PC-9 (cell line): ENCODE results near the gene CEP20. TPM values are rescaled to one million over a fixed set of nuclear protein-coding genes. Genes with fewer than 3 reads are reported as not detected.

Source experiments
- BruUV-seq: library from RNA; stranded (reverse); fragments of 400-500 nt; replicated peaks from 2 replicates; lab custom pipeline; 2021; lab: Mats Ljungman, UMichigan
- CTCF ChIA-PET: fragments of 300-600 bp; sonication (Branson Sonifier 250); formaldehyde crosslinking; loops from one replicate; lab custom pipeline; 2022; ENCODE audit warnings: antibody characterized with exemption; lab: Charles Lee
- POLR2A ChIA-PET: fragments of 300-600 bp; sonication (Branson Sonifier 250); formaldehyde crosslinking; loops from one replicate; lab custom pipeline; 2022; ENCODE audit warnings: antibody characterized with exemption; ENCODE audit not compliant: unreplicated experiment; lab: Charles Lee
- DNase-seq, 2 experiments: peaks; one replicate each; pipeline versions ENCODE4 v3.0.0 to v3.0.0-alpha.2; 2015 to 2022; ENCODE audit warnings: mixed read lengths in 1 of 2
- H2AFZ ChIP-seq: fragments of 200-600 bp; sonication (generic); 2 replicates; pipeline ENCODE4 v1.8.1; 2017; ENCODE audit warnings: antibody characterized with exemption
- H3F3A ChIP-seq: fragments of 200-600 bp; sonication (generic); 2 replicates; pipeline ENCODE4 v1.8.1; 2017; ENCODE audit warnings: antibody characterized with exemption, mild to moderate bottlenecking, low read depth; ENCODE audit not compliant: insufficient read depth
- H3K27ac ChIP-seq: fragments of 200-600 bp; sonication (generic); 2 replicates; pipeline ENCODE4 v1.6.1; 2016; ENCODE audit warnings: mixed run types
- H3K27me3 ChIP-seq: fragments of 200-600 bp; sonication (generic); 2 replicates; pipeline ENCODE4 v1.6.1; 2016; ENCODE audit warnings: low read depth, mixed run types; ENCODE audit not compliant: insufficient read depth
- H3K36me3 ChIP-seq: fragments of 200-600 bp; sonication (generic); 2 replicates; pipeline ENCODE4 v1.6.1; 2016; ENCODE audit warnings: low read depth, mixed run types
- H3K4me1 ChIP-seq: fragments of 200-600 bp; sonication (generic); replicated peaks from 2 replicates; pipeline ENCODE4 v1.6.1; 2016; ENCODE audit warnings: mixed run types; ENCODE audit not compliant: insufficient read depth
- H3K4me2 ChIP-seq: fragments of 200-600 bp; sonication (generic); 2 replicates; pipeline ENCODE4 v1.6.1; 2017; ENCODE audit warnings: mixed run types
- H3K4me3 ChIP-seq: fragments of 200-600 bp; sonication (generic); 2 replicates; pipeline ENCODE4 v1.6.1; 2016; ENCODE audit warnings: mixed run types
- H3K79me2 ChIP-seq: fragments of 200-600 bp; sonication (generic); 2 replicates; pipeline ENCODE4 v1.6.1; 2017; ENCODE audit warnings: low read depth, mixed run types
- H3K9me2 ChIP-seq: fragments of 200-600 bp; sonication (generic); 2 replicates; pipeline ENCODE4 v1.8.1; 2017; ENCODE audit warnings: mild to moderate bottlenecking; ENCODE audit not compliant: insufficient read depth
- H3K9me3 ChIP-seq: fragments of 200-600 bp; sonication (generic); 2 replicates; pipeline ENCODE4 v1.8.1; 2016; ENCODE audit warnings: low read depth; ENCODE audit not compliant: insufficient read depth
- H4K20me1 ChIP-seq: fragments of 200-600 bp; sonication (generic); 2 replicates; pipeline ENCODE4 v1.8.1; 2017; ENCODE audit not compliant: insufficient read depth
- CTCF ChIP-seq: fragments of 200-600 bp; sonication (generic); conservative IDR thresholded peaks from 2 replicates; pipeline ENCODE4 v1.6.1; 2017; ENCODE audit warnings: mixed run types, antibody characterized with exemption, mild to moderate bottlenecking, moderate library complexity
- EZH2 ChIP-seq: fragments of 200-600 bp; sonication (generic); IDR thresholded peaks from 2 replicates; pipeline ENCODE4 v1.8.0; 2017; ENCODE audit warnings: antibody characterized with exemption, low read depth
- intact Hi-C: fragments of 100-400 bp; cut with micrococcal nuclease; formaldehyde crosslinking; loops from one replicate; pipeline ENCODE4 v1.10.0; 2022; ENCODE audit not compliant: unreplicated experiment
- total RNA-seq: library from RNA; stranded (reverse); gene quantifications from 2 replicates; pipeline ENCODE4 v1.2.3, GENCODE V29; 2021

CEP20 gene
- total RNA-seq, 1 experiment from 2014 or later = 125 TPM

GRCh38 chr16:15834502-15834901, 53.9 kb downstream of the CEP20 start:
- Histone ChIP-seq H3K4me2 (no peak overlapping the region), H3F3A (no peaks in the 10 kb centered on the region), H4K20me1 (no peaks in the 10 kb centered on the region), H3K9me2 (no peaks in the 10 kb centered on the region), H3K4me3 (no peak overlapping the region), H3K4me1 (no peaks in the 10 kb centered on the region), H3K9me3 (no peaks in the 10 kb centered on the region), H3K36me3 (no peaks in the 10 kb centered on the region), H3K27ac (no peak overlapping the region), H3K27me3 (no peaks in the 10 kb centered on the region), H3K79me2 (no peaks in the 10 kb centered on the region), H2AFZ (no peak overlapping the region)
- BruUV-seq = no TSS peak
- no peak for TF ChIP-seq EZH2
- no peak for TF ChIP-seq CTCF
- DNase-seq = no peak
- CTCF ChIA-PET = no interaction called here
- POLR2A ChIA-PET = no interaction called here
- intact Hi-C loops = no loop called here

DNA sequence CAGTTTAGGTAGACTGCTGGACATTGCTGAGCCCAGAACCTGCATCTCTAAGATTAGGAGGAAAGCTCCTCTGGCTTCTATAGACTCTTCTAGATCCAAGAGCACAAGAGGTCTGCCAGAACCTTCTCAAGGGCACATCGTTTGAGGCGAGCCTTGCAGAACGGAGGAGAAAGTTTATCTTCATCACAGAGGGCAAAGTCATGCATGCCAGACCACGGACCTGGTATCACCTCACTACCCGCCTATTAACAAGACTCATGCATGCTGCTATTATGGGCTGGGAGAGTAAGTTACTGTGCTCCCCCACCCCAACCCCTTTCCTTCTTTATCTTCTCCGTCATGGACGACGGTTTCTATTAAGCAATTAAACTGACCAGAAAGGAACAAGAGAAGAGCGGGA, 54.9 kb downstream of the CEP20 start:
- H3K9me2 ChIP-seq = no peaks in the 10 kb centered on the region
- ChIA-PET POLR2A (no interaction called here), CTCF (no interaction called here)
- no peaks in the 10 kb centered on the region for H3F3A ChIP-seq
- no peak overlapping the region for H3K4me2 ChIP-seq
- no TSS peak for BruUV-seq
- no peak overlapping the region for H3K27ac ChIP-seq
- H3K4me1 ChIP-seq = no peaks in the 10 kb centered on the region
- H3K36me3 ChIP-seq = no peaks in the 10 kb centered on the region
- no peak overlapping the region for H2AFZ ChIP-seq
- TF ChIP-seq EZH2 (no peak), CTCF (no peak)
- H3K9me3 ChIP-seq = no peaks in the 10 kb centered on the region
- H4K20me1 ChIP-seq = no peaks in the 10 kb centered on the region
- intact Hi-C loops = no loop called here
- no peaks in the 10 kb centered on the region for H3K79me2 ChIP-seq
- no peak overlapping the region for H3K4me3 ChIP-seq
- no peaks in the 10 kb centered on the region for H3K27me3 ChIP-seq
- DNase-seq = no peak

DNA sequence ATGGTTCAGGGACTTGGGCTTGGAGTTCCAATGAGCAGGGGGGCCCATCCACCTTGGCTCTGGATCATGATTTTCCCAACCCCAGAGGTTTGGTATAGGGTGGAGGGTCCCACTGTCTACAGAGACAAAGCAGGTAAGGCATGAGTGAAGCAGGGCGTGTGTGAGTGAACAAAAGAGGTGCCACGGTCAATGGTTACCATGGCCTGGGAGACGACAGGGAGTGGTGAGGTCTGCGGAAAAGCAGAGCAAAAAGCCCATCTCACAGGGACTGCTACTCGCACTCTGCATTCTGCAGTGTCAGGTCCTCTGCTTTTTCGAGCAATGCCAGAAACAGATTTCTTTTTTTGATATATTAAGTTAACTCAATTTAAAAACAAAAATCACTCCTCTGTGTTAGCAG, 56.2 kb downstream of the CEP20 start:
- no peak for TF ChIP-seq EZH2
- TF ChIP-seq CTCF = no peak
- ChIA-PET CTCF (interaction anchor here (0.6 kb wide), 1 partner anchor 57 kb away, joined by 12 read pairs; no protein-coding TSS in a partner anchor), POLR2A (no interaction called here)
- Histone ChIP-seq H4K20me1 (no peaks in the 10 kb centered on the region), H3K36me3 (no peaks in the 10 kb centered on the region), H3K27me3 (no peaks in the 10 kb centered on the region), H3K4me2 (no peak overlapping the region), H3K4me3 (no peak overlapping the region), H3K9me2 (no peaks in the 10 kb centered on the region), H3K27ac (no peak overlapping the region), H3F3A (no peaks in the 10 kb centered on the region), H3K9me3 (no peaks in the 10 kb centered on the region), H3K79me2 (no peaks in the 10 kb centered on the region), H2AFZ (no peak overlapping the region), H3K4me1 (no peaks in the 10 kb centered on the region)
- no peak for DNase-seq
- no TSS peak for BruUV-seq
- intact Hi-C loops = no loop called here
